ENCODE measurements around the gene ABCG1. TPM values are rescaled to one million over a fixed set of nuclear protein-coding genes. Genes with fewer than 3 reads are reported as not detected.

The ABCG1 gene
- total RNA-seq, 4 donors from 2014 or later: 32.0 to 54.0 (median 35.2) TPM

DNA sequence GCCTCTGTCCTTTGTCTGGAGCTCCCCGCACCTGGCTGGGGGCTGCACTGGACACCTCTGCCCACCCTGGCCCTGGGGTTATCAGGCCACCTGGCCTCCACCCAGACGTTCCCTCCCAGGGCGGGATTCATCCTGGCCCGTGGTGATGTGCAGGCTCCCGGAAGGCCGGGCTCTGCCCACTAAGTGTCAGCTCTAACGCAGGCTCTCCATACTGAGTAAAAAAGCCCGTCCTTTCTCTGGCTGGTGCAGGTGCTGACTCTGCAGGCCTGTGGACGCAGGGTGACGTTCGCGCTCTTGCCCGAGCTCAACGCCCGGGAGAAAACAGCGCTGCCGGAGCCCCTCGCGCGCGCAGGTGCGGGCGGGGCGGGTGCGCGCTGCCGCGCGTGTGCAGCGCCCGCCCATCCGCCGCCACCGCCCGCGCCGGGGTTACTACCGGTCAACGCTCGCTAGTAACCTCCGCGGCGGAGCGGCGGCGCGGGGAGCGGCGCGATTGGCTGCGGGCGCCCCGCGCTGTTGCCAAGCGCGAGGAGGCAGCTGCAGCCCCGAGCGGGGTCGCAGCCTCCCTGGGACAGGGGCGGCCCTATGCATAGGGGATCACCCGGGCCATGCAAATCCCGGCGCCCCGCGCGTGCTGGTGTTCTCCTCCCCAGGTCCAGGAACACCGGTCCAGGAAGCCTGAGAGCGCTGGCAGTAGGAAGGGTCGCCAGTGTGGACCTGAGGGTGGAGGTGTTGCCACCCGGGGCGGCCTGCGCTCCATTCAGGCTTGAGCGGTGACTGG is 15.7 kb downstream of the ABCG1 start:
- H3K36me3 ChIP-seq: no peaks in the 10 kb centered on the region
- H3K4me1 ChIP-seq: peaks cover 89% of the 10 kb centered on the region
- H3K9me3 ChIP-seq: no peaks in the 10 kb centered on the region
- TF ChIP-seq, protein P1, sequence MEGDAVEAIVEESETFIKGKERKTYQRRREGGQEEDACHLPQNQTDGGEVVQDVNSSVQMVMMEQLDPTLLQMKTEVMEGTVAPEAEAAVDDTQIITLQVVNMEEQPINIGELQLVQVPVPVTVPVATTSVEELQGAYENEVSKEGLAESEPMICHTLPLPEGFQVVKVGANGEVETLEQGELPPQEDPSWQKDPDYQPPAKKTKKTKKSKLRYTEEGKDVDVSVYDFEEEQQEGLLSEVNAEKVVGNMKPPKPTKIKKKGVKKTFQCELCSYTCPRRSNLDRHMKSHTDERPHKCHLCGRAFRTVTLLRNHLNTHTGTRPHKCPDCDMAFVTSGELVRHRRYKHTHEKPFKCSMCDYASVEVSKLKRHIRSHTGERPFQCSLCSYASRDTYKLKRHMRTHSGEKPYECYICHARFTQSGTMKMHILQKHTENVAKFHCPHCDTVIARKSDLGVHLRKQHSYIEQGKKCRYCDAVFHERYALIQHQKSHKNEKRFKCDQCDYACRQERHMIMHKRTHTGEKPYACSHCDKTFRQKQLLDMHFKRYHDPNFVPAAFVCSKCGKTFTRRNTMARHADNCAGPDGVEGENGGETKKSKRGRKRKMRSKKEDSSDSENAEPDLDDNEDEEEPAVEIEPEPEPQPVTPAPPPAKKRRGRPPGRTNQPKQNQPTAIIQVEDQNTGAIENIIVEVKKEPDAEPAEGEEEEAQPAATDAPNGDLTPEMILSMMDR (IDR thresholded peaks at IDR 0.05): no peak
- TF ChIP-seq POLR2A (IDR thresholded peaks at IDR 0.05) (peak in 1 of 2 donors; percentile 29), POLR2AphosphoS5 (IDR thresholded peaks at IDR 0.05) (no peak), EP300 (IDR thresholded peaks at IDR 0.05) (no peak)
- DNase-seq (ENCODE audit: low spot score in 2 of 2): peak in 1 of 2 donors; percentile 80
- H3K27ac ChIP-seq: peak overlapping the region; percentile 77
- H3K27me3 ChIP-seq: no peaks in the 10 kb centered on the region
- WGBS: 5% methylated on average over 26 of the region's 73 CpGs
- H3K4me3 ChIP-seq: peak overlapping the region; percentile 62

GRCh38 chr21:42235593-42235992 is 16.7 kb downstream of the ABCG1 start:
- peaks cover 80% of the 10 kb centered on the region for H3K4me1 ChIP-seq
- peak overlapping the region; percentile 77 for H3K27ac ChIP-seq
- no peaks in the 10 kb centered on the region for H3K36me3 ChIP-seq
- H3K27me3 ChIP-seq: no peaks in the 10 kb centered on the region
- no peak for TF ChIP-seq EP300 (IDR thresholded peaks at IDR 0.05)
- no peak for TF ChIP-seq POLR2AphosphoS5 (IDR thresholded peaks at IDR 0.05)
- no peak for TF ChIP-seq POLR2A (IDR thresholded peaks at IDR 0.05)
- TF ChIP-seq, protein P1 (IDR thresholded peaks at IDR 0.05): no peak
- 75% methylated on average over 9 of the region's 9 CpGs for WGBS
- DNase-seq (ENCODE audit: low spot score in 2 of 2): no peak
- no peaks in the 10 kb centered on the region for H3K9me3 ChIP-seq
- H3K4me3 ChIP-seq: peak overlapping the region; percentile 62

DNA sequence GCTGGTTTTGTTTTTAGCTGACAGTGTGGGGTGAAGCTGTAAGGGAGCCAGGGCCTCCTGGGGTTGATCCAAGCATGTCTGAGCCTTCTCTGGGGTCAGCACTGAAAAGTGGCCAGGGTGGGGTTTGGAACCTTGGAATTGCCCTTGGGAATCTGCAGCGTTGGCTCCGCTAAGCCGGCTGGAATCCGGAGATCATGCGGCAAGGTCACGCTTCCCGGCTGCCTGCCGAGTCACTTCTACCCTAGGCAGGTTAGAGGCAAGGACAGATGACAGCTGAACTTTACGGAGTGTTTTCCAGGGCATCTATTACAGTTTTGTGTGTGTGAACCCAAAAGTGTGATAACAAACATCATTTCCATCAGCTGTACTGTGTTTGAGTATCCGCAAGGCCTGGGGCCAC is 17.1 kb downstream of the ABCG1 start:
- TF ChIP-seq POLR2A (IDR thresholded peaks at IDR 0.05) (no peak), EP300 (IDR thresholded peaks at IDR 0.05) (no peak), POLR2AphosphoS5 (IDR thresholded peaks at IDR 0.05) (no peak)
- DNase-seq (ENCODE audit: low spot score in 2 of 2): no peak
- WGBS: 51% methylated on average over 10 of the region's 10 CpGs

DNA sequence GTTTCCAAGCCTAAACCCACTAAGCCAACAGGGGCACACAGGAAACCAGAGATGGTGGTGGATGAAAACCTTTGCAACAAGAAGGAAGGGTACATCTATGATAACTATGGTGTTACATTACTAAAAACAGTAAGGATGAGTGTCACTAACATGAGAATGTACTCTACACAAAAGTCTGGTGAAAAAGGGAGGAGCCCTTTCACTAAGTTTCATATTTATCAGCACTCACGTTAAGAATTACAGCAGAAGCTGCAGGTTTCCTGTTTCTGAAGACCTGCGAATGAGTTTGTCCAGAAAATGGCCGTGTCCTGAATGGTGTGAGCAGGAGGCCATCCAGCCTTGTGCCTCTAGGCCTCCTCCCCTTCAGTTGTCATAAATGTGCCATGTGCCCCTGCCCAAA is 17.8 kb downstream of the ABCG1 start:
- H3K4me3 ChIP-seq: no peak overlapping the region
- WGBS: 63% methylated on average over 3 of the region's 3 CpGs
- no peak for DNase-seq (ENCODE audit: low spot score in 2 of 2)
- H3K27me3 ChIP-seq: no peaks in the 10 kb centered on the region
- no peak overlapping the region for H3K27ac ChIP-seq
- no peak for TF ChIP-seq POLR2A (IDR thresholded peaks at IDR 0.05)
- TF ChIP-seq EP300 (IDR thresholded peaks at IDR 0.05): no peak
- no peak for TF ChIP-seq POLR2AphosphoS5 (IDR thresholded peaks at IDR 0.05)
- peaks cover 69% of the 10 kb centered on the region for H3K4me1 ChIP-seq
- no peaks in the 10 kb centered on the region for H3K9me3 ChIP-seq
- no peaks in the 10 kb centered on the region for H3K36me3 ChIP-seq

More for the DNA sequence above, 17.1 kb downstream of the ABCG1 start:
- Histone ChIP-seq H3K9me3 (no peaks in the 10 kb centered on the region), H3K27ac (peak overlapping the region; percentile 77), H3K4me1 (peaks cover 75% of the 10 kb centered on the region), H3K27me3 (no peaks in the 10 kb centered on the region), H3K36me3 (no peaks in the 10 kb centered on the region), H3K4me3 (no peak overlapping the region)

- Histone ChIP-seq H3K9me3 (no peaks in the 10 kb centered on the region), H3K36me3 (no peaks in the 10 kb centered on the region), H3K4me3 (no peak overlapping the region), H3K27ac (no peak overlapping the region), H3K4me1 (peaks cover 64% of the 10 kb centered on the region), H3K27me3 (no peaks in the 10 kb centered on the region)
- no peak for TF ChIP-seq POLR2A (IDR thresholded peaks at IDR 0.05)
- WGBS: 93% methylated on average over 5 of the region's 5 CpGs
- no peak for DNase-seq (ENCODE audit: low spot score in 2 of 2)
Observed at GRCh38 chr21:42237161-42237560, 18.2 kb downstream of the ABCG1 start.

- TF ChIP-seq EP300 (IDR thresholded peaks at IDR 0.05) (no peak), POLR2AphosphoS5 (IDR thresholded peaks at IDR 0.05) (no peak)
- TF ChIP-seq, protein P1 (IDR thresholded peaks at IDR 0.05): no peak
- Histone ChIP-seq H3K4me1 (peaks cover 60% of the 10 kb centered on the region), H3K27me3 (no peaks in the 10 kb centered on the region), H3K9me3 (no peaks in the 10 kb centered on the region), H3K4me3 (no peak overlapping the region), H3K27ac (no peak overlapping the region), H3K36me3 (no peaks in the 10 kb centered on the region)
- no peak for DNase-seq (ENCODE audit: low spot score in 2 of 2)
- WGBS: 100% methylated on average over 3 of the region's 3 CpGs
Observed at GRCh38 chr21:42237577-42237976, 18.6 kb downstream of the ABCG1 start.

All from suprapubic skin (tissue), 4 donors.